RWPE1 (cell line): ENCODE data around the gene USP6NL.

Experiments
- CTCF ChIA-PET: fragments of 350-600 bp; sonication (Branson Sonifier 250); formaldehyde crosslinking; extraction: SDS; loops from one replicate; lab custom pipeline; 2021; lab: Yijun Ruan, JAX
- POLR2A ChIA-PET: fragments of 400-600 bp; formaldehyde crosslinking; extraction: SDS; loops from one replicate; lab custom pipeline; 2020; ENCODE audit warnings: antibody characterized with exemption; ENCODE audit not compliant: low non-redundant PET; lab: Yijun Ruan, JAX
- DNase-seq: peaks from one replicate; pipeline ENCODE4 v3.0.0; 2012; ENCODE audit warnings: low spot score
- H3K27ac ChIP-seq: fragments of 450-650 bp; 2 replicates; pipeline ENCODE4 v1.5.1; 2017
- TF ChIP-seq, protein P1 (sequence below): fragments of 450-650 bp; conservative IDR thresholded peaks from 2 replicates; pipeline ENCODE4 v1.5.1; 2017; ENCODE audit warnings: low read depth, mild to moderate bottlenecking

USP6NL gene

DNA sequence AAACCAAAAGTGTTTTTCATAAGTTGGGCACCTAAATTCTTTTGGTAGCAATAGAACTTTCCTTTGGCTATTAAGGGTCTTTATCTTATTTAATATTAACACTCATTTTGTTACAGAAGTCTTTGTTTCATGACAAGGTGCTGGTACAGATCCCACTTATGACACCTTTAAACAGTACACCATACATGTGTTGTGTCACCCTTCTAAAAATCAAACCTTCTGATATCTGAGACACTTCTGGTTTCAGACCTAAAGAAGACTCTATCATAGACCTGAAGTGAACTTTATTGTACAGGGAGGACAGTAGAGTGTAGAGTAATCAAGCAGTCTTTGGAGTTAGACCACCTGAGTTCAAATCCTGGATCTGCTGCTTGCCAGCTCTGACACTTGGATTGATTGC is 5.8 kb upstream of the USP6NL start:
- H3K27ac ChIP-seq: no peak overlapping the region
- TF ChIP-seq, protein P1, sequence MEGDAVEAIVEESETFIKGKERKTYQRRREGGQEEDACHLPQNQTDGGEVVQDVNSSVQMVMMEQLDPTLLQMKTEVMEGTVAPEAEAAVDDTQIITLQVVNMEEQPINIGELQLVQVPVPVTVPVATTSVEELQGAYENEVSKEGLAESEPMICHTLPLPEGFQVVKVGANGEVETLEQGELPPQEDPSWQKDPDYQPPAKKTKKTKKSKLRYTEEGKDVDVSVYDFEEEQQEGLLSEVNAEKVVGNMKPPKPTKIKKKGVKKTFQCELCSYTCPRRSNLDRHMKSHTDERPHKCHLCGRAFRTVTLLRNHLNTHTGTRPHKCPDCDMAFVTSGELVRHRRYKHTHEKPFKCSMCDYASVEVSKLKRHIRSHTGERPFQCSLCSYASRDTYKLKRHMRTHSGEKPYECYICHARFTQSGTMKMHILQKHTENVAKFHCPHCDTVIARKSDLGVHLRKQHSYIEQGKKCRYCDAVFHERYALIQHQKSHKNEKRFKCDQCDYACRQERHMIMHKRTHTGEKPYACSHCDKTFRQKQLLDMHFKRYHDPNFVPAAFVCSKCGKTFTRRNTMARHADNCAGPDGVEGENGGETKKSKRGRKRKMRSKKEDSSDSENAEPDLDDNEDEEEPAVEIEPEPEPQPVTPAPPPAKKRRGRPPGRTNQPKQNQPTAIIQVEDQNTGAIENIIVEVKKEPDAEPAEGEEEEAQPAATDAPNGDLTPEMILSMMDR: no peak
- DNase-seq: no peak
- ChIA-PET POLR2A (no interaction called here), CTCF (no interaction called here)

DNA sequence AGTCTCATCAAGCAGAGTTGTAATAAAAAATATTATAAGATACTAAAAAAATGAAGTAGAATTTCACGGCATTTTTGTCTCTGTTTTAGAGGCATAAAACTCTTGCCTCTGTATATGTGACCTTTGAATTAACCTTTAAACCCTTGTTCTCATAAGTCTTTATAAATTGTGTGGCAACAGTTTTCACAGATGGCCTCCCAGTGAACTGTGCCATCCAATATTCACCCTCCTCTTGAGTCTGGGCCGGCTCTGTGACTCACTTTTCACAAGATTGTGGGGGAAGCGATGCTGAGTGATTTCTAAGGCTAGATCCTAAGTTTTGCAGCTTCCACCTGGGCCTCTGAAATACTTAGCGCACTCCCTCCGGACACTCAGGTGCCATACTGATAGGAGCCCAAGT is 4.6 kb upstream of the USP6NL start:
- no peak for DNase-seq
- TF ChIP-seq, protein P1: no peak
- ChIA-PET POLR2A (no interaction called here), CTCF (no interaction called here)
- no peak overlapping the region for H3K27ac ChIP-seq

DNA sequence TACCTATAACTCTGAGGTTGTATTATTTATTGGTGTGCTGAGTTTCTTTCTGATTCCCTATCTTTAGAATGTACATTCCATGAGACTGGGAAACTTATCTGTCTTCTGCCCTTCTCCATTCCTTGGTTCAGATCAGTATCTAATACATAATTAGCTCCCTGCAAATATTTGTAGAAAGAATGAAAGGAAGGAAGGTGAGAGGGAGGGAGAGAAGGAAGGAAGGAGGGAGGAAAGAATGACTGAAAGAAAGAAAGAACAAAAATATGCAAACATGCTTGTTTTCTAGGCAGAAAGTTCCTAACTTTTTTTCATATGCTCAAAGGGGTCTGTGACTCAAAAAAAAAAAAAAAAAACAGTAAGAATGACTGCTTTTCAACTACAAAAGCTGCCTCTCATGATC is 3.9 kb upstream of the USP6NL start:
- no peak overlapping the region for H3K27ac ChIP-seq
- DNase-seq: no peak
- POLR2A ChIA-PET: no interaction called here
- TF ChIP-seq, protein P1: no peak
- CTCF ChIA-PET: no interaction called here

DNA sequence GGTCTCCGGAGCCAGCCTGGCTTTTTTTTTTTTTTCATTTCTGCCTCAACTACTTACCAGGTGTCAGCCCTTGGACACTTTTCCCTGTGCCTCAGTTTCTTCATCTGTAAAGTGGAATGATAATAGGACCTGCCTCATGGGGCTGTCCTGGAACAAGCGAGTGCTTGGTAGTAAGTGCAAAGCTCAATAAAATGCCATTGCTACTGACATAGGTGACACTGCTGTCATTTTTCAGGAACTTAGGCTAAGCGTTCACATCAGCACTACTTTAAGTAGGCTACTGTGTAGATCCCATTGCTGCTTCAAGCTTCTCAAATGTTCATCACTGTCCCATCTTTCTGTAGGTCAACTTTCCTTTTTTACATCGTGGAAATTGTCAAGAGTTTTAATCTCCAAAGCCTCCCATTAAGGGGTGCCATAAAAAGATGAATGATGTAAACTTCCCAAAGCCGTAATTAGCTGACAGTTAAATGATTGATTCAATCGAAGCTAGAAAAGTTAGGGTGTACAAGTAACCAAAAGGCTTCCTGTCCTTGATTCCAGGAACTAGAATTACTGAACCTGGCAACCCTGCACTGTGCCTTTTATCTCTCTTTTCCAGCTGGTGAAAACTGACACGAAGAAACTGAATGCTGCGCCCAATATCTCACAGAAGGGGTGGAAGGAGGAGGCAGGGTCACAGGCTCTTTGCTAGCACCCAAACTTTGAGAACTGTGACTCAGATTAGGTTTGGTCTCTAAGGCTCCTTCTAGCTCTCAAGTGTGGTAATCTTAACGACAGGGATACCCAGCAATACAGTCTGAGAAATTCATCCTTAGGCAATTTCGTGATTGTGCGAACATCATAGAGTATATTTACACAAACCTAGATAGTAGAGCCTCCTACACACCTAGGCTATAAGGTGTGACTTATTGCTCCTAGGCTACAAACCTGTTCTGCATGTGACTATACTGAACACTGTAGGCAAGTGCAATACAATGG is 861 bp upstream of the USP6NL start:
- no peak for DNase-seq
- POLR2A ChIA-PET: no interaction called here
- TF ChIP-seq, protein P1: no peak
- CTCF ChIA-PET: interaction anchor here (1.2 to 1.9 kb wide), 2 partner anchors 11 to 113 kb away, joined by 3 to 4 read pairs; no protein-coding TSS in a partner anchor
- H3K27ac ChIP-seq: peak overlapping the region; percentile 87

DNA sequence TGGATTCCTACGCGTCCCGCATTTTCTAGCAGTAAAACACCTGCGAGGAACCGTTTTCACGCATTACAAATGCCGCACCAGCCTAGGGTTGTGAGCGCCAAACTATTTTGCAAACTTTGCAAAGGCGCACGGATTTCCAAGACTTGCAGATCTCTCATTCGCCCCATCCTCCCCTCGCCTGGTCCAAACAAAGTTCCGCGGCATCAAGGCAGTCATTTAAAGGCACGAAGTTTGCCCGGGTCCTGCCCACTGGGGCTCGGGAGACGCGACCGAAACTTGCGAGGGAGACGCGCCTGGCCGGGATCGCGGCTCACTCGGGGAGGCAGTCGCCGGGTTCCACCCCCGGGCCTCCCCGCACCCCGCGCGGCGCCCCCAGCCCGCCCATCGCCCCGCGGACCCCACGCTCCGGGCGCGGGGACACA is 613 bp downstream of the USP6NL start:
- peak; percentile 34 for DNase-seq
- H3K27ac ChIP-seq: peak overlapping the region; percentile 87
- ChIA-PET CTCF (interaction anchor here (1.9 kb wide), 1 partner anchor 114 kb away, joined by 4 read pairs; no protein-coding TSS in a partner anchor), POLR2A (no interaction called here)
- TF ChIP-seq, protein P1: no peak

DNA sequence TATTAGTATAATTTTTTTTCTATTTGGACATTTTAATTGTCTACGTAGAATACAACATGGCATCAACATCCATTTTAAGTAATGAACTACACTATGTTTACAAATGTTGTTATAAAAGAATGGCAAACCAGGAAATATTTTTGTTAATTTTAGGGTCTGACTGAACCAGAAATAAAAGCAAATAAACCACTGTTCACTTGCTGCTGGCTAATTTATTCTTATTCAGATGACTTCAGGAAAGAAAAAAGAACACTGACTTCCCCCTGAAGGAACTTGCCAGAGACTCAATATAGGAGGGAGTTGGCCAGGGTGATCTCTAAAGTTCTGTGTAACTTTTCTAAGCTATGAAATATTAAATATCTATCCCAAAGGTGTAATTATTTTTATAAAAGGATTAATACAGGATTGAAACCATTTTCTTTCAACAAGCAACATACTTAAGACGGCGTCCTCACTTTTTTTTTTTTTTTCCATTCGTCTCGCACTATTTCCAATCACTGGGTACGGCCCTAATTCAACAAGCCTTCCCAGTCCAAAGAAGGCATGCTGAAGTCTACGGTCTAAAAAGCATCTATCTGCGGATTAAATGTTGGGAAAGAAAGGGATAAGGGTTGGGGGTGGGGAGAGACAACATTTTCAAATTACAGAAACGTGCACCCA is 1.2 kb downstream of the USP6NL start:
- H3K27ac ChIP-seq: peak overlapping the region; percentile 87
- CTCF ChIA-PET: interaction anchor here (0.6 to 1.9 kb wide), 3 partner anchors 62 to 241 kb away, joined by 3 to 5 read pairs (median 4); no protein-coding TSS in a partner anchor
- POLR2A ChIA-PET: interaction anchor here (0.7 kb wide), 1 partner anchor 78 kb away, joined by 6 read pairs; no protein-coding TSS in a partner anchor
- no peak for DNase-seq
- TF ChIP-seq, protein P1: no peak
